Measurements from ENCODE around the gene YPEL2.

DNA sequence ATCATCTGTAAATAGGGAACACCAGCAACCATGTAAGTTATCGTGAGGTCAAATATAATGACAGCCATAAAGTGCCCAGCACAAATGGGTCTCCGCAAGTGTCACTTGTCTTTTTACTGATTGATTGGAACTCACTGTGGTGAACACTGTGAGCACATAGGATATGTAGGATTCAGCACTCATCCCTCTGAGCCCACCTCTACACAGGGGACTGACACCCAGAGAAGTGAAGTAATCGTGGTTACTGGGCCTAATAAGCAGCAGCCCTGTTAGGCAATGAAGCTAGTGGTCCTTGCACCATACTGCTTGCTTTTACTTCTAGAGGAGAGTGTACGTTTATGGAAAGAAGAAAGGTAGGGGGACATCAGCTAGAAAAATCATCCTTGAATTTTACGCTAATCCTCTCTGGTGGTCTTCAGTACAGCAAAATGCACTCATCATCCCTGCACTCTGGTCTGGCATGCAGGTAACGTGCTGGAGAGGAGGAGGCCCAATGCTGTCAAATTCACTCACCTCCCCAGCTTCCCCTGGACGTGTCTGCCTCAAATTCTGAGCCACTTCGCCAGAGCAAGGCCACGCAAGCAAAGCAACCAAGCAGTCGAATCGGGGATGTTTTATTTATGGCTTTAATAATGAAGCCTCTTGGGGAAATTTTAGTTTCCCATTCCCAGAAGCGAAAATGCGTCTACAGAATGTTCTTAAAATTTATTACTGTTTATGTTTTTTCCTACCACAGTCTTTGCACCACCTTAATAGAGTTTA lies 74.7 kb downstream of the YPEL2 start:
- TF ChIP-seq, protein P1, sequence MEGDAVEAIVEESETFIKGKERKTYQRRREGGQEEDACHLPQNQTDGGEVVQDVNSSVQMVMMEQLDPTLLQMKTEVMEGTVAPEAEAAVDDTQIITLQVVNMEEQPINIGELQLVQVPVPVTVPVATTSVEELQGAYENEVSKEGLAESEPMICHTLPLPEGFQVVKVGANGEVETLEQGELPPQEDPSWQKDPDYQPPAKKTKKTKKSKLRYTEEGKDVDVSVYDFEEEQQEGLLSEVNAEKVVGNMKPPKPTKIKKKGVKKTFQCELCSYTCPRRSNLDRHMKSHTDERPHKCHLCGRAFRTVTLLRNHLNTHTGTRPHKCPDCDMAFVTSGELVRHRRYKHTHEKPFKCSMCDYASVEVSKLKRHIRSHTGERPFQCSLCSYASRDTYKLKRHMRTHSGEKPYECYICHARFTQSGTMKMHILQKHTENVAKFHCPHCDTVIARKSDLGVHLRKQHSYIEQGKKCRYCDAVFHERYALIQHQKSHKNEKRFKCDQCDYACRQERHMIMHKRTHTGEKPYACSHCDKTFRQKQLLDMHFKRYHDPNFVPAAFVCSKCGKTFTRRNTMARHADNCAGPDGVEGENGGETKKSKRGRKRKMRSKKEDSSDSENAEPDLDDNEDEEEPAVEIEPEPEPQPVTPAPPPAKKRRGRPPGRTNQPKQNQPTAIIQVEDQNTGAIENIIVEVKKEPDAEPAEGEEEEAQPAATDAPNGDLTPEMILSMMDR (IDR thresholded peaks at IDR 0.05): no peak
- no peak for TF ChIP-seq POLR2AphosphoS5 (IDR thresholded peaks at IDR 0.05; ENCODE audit: insufficient read depth in 1 of 2, low read depth in 1 of 2)
- no peak for TF ChIP-seq POLR2A (IDR thresholded peaks at IDR 0.05)
